Measurements from ENCODE around the gene GC. TPM values are rescaled to one million over a fixed set of nuclear protein-coding genes. Genes with fewer than 3 reads are reported as not detected.
"Not testable (repeated sequence)": the region's sequence is repeated elsewhere in the genome, so short reads cannot be mapped to it uniquely, and the experiment has no call there.

The GC gene
- total RNA-seq, 2 donors from 2014 or later = 0.69 TPM; not detected in 1

GRCh38 chr4:71804017-71804697 lies 20.3 kb upstream of the GC start:
- H3K27ac ChIP-seq (ENCODE audit: low read depth, low read length); H3K9me3 ChIP-seq (ENCODE audit: control insufficient read depth, low read length); H3K9me3 Mint-ChIP-seq; DNase-seq; H3K27me3 ChIP-seq (ENCODE audit: control insufficient read depth, insufficient read depth, low read length, poor library complexity, severe bottlenecking); H3K4me3 ChIP-seq (ENCODE audit: low read length); H3K36me3 Mint-ChIP-seq (ENCODE audit: low read depth); H3K4me1 ChIP-seq (ENCODE audit: control insufficient read depth, insufficient read depth, low read length); H3K27me3 Mint-ChIP-seq (ENCODE audit: insufficient read depth); H3K9ac ChIP-seq (ENCODE audit: extremely low read depth, low read length, poor library complexity, severe bottlenecking); H3K27ac Mint-ChIP-seq; H3K4me3 Mint-ChIP-seq; H3K4me1 Mint-ChIP-seq; H3K36me3 ChIP-seq (ENCODE audit: control insufficient read depth, insufficient read depth, low read length): not testable (repeated sequence)
- 73 to 90% methylated on average over 2 to 4 of the region's 4 CpGs for WGBS, 2 experiments (ENCODE audit: insufficient coverage in 1 of 2, insufficient read length in 1 of 2)

GRCh38 chr4:71785959-71786358 lies 2.1 kb upstream of the GC start:
- Histone ChIP-seq H3K4me3 (ENCODE audit: low read length) (no peak overlapping the region), H3K9me3 (ENCODE audit: control insufficient read depth, low read length) (no peaks in the 10 kb centered on the region), H3K9ac (ENCODE audit: extremely low read depth, low read length, poor library complexity, severe bottlenecking) (no peak overlapping the region), H3K27ac (ENCODE audit: low read depth, low read length) (no peak overlapping the region), H3K4me1 (ENCODE audit: control insufficient read depth, insufficient read depth, low read length) (no peaks in the 10 kb centered on the region), H3K27me3 (ENCODE audit: control insufficient read depth, insufficient read depth, low read length, poor library complexity, severe bottlenecking) (no peaks in the 10 kb centered on the region), H3K36me3 (ENCODE audit: control insufficient read depth, insufficient read depth, low read length) (no peaks in the 10 kb centered on the region)
- no peak overlapping the region for H3K27ac Mint-ChIP-seq
- 88 to 91% methylated on average over 4 of the region's 4 CpGs for WGBS, 2 experiments (ENCODE audit: insufficient coverage in 1 of 2, insufficient read length in 1 of 2)
- no peaks in the 10 kb centered on the region for H3K36me3 Mint-ChIP-seq (ENCODE audit: low read depth)
- DNase-seq = no peak
- H3K4me1 Mint-ChIP-seq = peaks cover 8% of the 10 kb centered on the region
- H3K27me3 Mint-ChIP-seq (ENCODE audit: insufficient read depth) = no peaks in the 10 kb centered on the region
- TF ChIP-seq CTCF (conservative IDR thresholded peaks at IDR 0.05) = no peak
- no peak overlapping the region for H3K4me3 Mint-ChIP-seq
- no peaks in the 10 kb centered on the region for H3K9me3 Mint-ChIP-seq

DNA sequence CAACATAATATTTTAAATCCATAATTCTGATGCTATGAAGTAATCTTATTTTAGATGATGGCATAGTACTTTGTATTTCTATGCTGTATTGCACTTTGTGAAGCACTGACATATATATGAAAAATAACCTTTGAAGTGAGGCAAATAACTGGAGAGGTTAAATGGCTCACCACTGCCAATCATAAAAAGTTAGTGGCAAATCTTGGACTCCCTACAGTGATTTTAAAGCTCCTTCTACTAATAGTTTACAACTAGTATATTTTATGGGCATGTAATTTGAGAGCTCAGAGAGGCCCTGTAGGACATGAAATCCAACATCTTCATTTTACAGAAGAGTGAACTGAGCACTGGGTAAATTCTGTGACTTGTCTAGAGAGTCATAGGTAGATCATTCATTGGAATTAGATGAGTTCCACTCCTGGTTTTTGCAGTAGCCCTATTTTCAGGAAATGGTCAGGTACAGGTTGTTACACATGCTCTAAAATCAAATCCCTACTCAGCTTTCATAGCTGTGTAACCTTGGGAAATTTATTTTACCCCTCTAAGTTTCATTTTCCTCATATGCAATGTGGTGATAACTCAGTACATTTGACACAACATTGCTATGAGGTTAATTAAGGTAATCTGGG lies 804 bp upstream of the GC start:
- H3K9ac ChIP-seq (ENCODE audit: extremely low read depth, low read length, poor library complexity, severe bottlenecking) = no peak overlapping the region
- H3K9me3 ChIP-seq (ENCODE audit: control insufficient read depth, low read length) = no peaks in the 10 kb centered on the region
- Mint-ChIP-seq H3K4me3 (no peak overlapping the region), H3K36me3 (ENCODE audit: low read depth) (no peaks in the 10 kb centered on the region), H3K27ac (no peak overlapping the region), H3K9me3 (peaks cover 4% of the 10 kb centered on the region), H3K27me3 (ENCODE audit: insufficient read depth) (no peaks in the 10 kb centered on the region), H3K4me1 (peaks cover 8% of the 10 kb centered on the region)
- no peak for DNase-seq
- H3K27me3 ChIP-seq (ENCODE audit: control insufficient read depth, insufficient read depth, low read length, poor library complexity, severe bottlenecking) = no peaks in the 10 kb centered on the region
- H3K36me3 ChIP-seq (ENCODE audit: control insufficient read depth, insufficient read depth, low read length) = no peaks in the 10 kb centered on the region
- TF ChIP-seq CTCF (conservative IDR thresholded peaks at IDR 0.05) = no peak
- H3K27ac ChIP-seq (ENCODE audit: low read depth, low read length) = no peak overlapping the region
- no peak overlapping the region for H3K4me3 ChIP-seq (ENCODE audit: low read length)
- H3K4me1 ChIP-seq (ENCODE audit: control insufficient read depth, insufficient read depth, low read length) = no peaks in the 10 kb centered on the region

DNA sequence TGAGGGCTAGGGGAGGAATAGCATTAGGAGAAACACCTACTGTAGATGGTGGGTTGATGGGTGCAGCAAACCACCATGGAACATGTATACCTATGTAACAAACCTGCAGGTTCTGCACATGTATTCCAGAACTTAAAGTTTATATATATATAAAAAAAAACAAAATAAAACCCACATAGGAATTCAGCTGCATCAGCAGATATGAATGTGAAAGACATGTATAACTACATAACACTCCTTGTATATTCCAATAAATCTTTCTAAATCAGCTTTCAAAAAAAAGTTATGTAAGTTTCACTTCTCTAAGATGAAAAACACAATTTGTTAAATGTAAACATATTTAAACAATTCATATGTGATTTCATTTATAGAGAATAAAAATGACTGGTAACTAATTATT lies 6.0 kb downstream of the GC start:
- no peaks in the 10 kb centered on the region for H3K27me3 Mint-ChIP-seq (ENCODE audit: insufficient read depth)

More for the DNA sequence above, 6.0 kb downstream of the GC start:
- no peaks in the 10 kb centered on the region for H3K36me3 ChIP-seq (ENCODE audit: control insufficient read depth, insufficient read depth, low read length)
- DNase-seq = no peak
- no peak overlapping the region for H3K4me3 Mint-ChIP-seq
- H3K9me3 ChIP-seq (ENCODE audit: control insufficient read depth, low read length) = no peaks in the 10 kb centered on the region
- no peaks in the 10 kb centered on the region for H3K4me1 ChIP-seq (ENCODE audit: control insufficient read depth, insufficient read depth, low read length)
- no peaks in the 10 kb centered on the region for H3K4me1 Mint-ChIP-seq
- H3K4me3 ChIP-seq (ENCODE audit: low read length) = no peak overlapping the region
- H3K36me3 Mint-ChIP-seq (ENCODE audit: low read depth) = no peaks in the 10 kb centered on the region
- H3K9ac ChIP-seq (ENCODE audit: extremely low read depth, low read length, poor library complexity, severe bottlenecking) = no peak overlapping the region
- TF ChIP-seq CTCF (conservative IDR thresholded peaks at IDR 0.05) = no peak
- H3K9me3 Mint-ChIP-seq = peaks cover 4% of the 10 kb centered on the region
- no peaks in the 10 kb centered on the region for H3K27me3 ChIP-seq (ENCODE audit: control insufficient read depth, insufficient read depth, low read length, poor library complexity, severe bottlenecking)
- H3K27ac ChIP-seq (ENCODE audit: low read depth, low read length) = no peak overlapping the region
- H3K27ac Mint-ChIP-seq = no peak overlapping the region
